HepG2 (cell line): ENCODE measurements around the gene TBC1D5. TPM values are rescaled to one million over a fixed set of nuclear protein-coding genes. Genes with fewer than 3 reads are reported as not detected.

Experiments used
- ATAC-seq: fragments of 200-7000 bp; cut with Tn5 transposase; 3 replicates; pipeline ENCODE4 v1.9.1; 2020; ENCODE audit warnings: mild to moderate bottlenecking, moderate library complexity
- BruUV-seq: library from RNA; stranded (reverse); fragments of 400-500 nt; replicated peaks from 2 replicates; lab custom pipeline; 2021; lab: Mats Ljungman, UMichigan
- CTCF ChIA-PET: fragments of 300-600 bp; formaldehyde crosslinking; extraction: SDS; loops from one replicate; lab custom pipeline; 2021; ENCODE audit warnings: low total read pairs, inconsistent platforms, low intra/inter-chr PET ratio; lab: Yijun Ruan, JAX
- POLR2A ChIA-PET: fragments of 350-600 bp; sonication (Branson Sonifier 250); formaldehyde crosslinking; loops from one replicate; lab custom pipeline; 2020; ENCODE audit warnings: antibody characterized with exemption, inconsistent platforms; lab: Yijun Ruan, JAX
- DNase-seq: peaks from one replicate; pipeline ENCODE4 v3.0.0-alpha.2; 2015; ENCODE audit warnings: low spot score
- FAIRE-seq: peaks from 3 replicates; lab custom pipeline; 2011; peaks lifted over from hg19 to GRCh38; lab: Jason Lieb, UNC
- H2AFZ ChIP-seq: one replicate; pipeline ENCODE4 v1.6.1; 2011; ENCODE audit warnings: low read length, inconsistent platforms
- H3K27ac ChIP-seq: fragments of 300-600 bp; 3 replicates; pipeline ENCODE4 v1.8.0; 2011; ENCODE audit warnings: mixed run types, mild to moderate bottlenecking, mixed read lengths, low read length, inconsistent platforms; ENCODE audit not compliant: insufficient read depth; ENCODE audit errors: extremely low read length
- H3K27me3 ChIP-seq, 2 experiments: fragments of 200-600 bp in 1 of 2; 2 replicates in 1 of 2; 3 replicates in 1 of 2; pipeline versions ENCODE4 v1.6.0 to v1.8.0; 2011; ENCODE audit warnings: low read length in 2 of 2, mild to moderate bottlenecking in 2 of 2, moderate library complexity in 2 of 2, inconsistent platforms in 1 of 2; ENCODE audit not compliant: insufficient read depth in 2 of 2, control insufficient read depth in 1 of 2
- H3K36me3 ChIP-seq, 2 experiments: fragments of 200-600 bp in 1 of 2; replicated peaks in 1 of 2; 2 replicates in 1 of 2; 3 replicates in 1 of 2; pipeline versions ENCODE4 v1.5.1 to v1.8.0; 2011; ENCODE audit warnings: low read length in 2 of 2, inconsistent platforms in 1 of 2; ENCODE audit not compliant: insufficient read depth in 2 of 2, control insufficient read depth in 1 of 2
- H3K4me1 ChIP-seq: 2 replicates; pipeline ENCODE4 v1.5.1; 2012; ENCODE audit warnings: low read length, inconsistent platforms; ENCODE audit not compliant: insufficient read depth
- H3K4me2 ChIP-seq: 2 replicates; pipeline ENCODE4 v1.6.0; 2011; ENCODE audit warnings: low read depth, low read length, inconsistent platforms
- H3K4me3 ChIP-seq, 3 experiments: fragments of 200-600 bp in 1 of 3; sonication (generic), shearing (Covaris generic) in 1 of 3; replicated peaks in 1 of 3; 2 replicates each; pipeline ENCODE4 v1.5.1; 2011 to 2016; ENCODE audit warnings: low read length in 3 of 3, inconsistent platforms in 2 of 3, low read depth in 2 of 3, mild to moderate bottlenecking in 2 of 3, control low read depth in 1 of 3, mixed read lengths in 1 of 3; ENCODE audit not compliant: insufficient read depth in 1 of 3
- H3K79me2 ChIP-seq: one replicate; pipeline ENCODE4 v1.6.1; 2011; ENCODE audit warnings: low read length, inconsistent platforms; ENCODE audit not compliant: insufficient read depth
- H3K9ac ChIP-seq: 2 replicates; pipeline ENCODE4 v1.6.0; 2011; ENCODE audit warnings: mild to moderate bottlenecking, low read depth, low read length, inconsistent platforms; ENCODE audit not compliant: insufficient read depth
- H3K9me3 ChIP-seq: 2 replicates; pipeline ENCODE4 v1.5.1; 2012; ENCODE audit warnings: mild to moderate bottlenecking, low read length
- H4K20me1 ChIP-seq: 2 replicates; pipeline ENCODE4 v1.6.0; 2011; ENCODE audit warnings: inconsistent platforms, mild to moderate bottlenecking, low read length, moderate library complexity; ENCODE audit not compliant: insufficient read depth
- ARNT2 ChIP-seq: sonication (generic); formaldehyde crosslinking; IDR thresholded peaks from 2 replicates; pipeline ENCODE4 v1.8.0; 2022; ENCODE audit warnings: mild to moderate bottlenecking, low read depth, missing genetic modification reagents, moderate library complexity
- FOXO1 ChIP-seq: sonication (generic); formaldehyde crosslinking; IDR thresholded peaks from 2 replicates; pipeline ENCODE4 v1.4.0; 2020; ENCODE audit warnings: missing genetic modification reagents
- GATAD1 ChIP-seq: IDR thresholded peaks from 2 replicates; pipeline ENCODE4 v1.6.1; 2016; ENCODE audit warnings: missing genetic modification reagents, missing compliant biosample characterization
- NCOA2 ChIP-seq: sonication (generic); formaldehyde crosslinking; IDR thresholded peaks from 2 replicates; pipeline ENCODE4 v1.8.0; 2022; ENCODE audit warnings: inconsistent platforms
- NFKBIZ ChIP-seq: IDR thresholded peaks from 2 replicates; pipeline ENCODE4 v1.6.1; 2018; ENCODE audit warnings: missing genetic modification reagents, missing compliant biosample characterization
- POLR2A ChIP-seq, 2 experiments: IDR thresholded peaks; 2 replicates each; pipeline ENCODE4 v1.6.1; 2011; ENCODE audit warnings: low read depth in 2 of 2, low read length in 2 of 2, mild to moderate bottlenecking in 1 of 2, moderate library complexity in 1 of 2; ENCODE audit not compliant: insufficient read depth in 1 of 2
- SATB2 ChIP-seq: sonication (generic); formaldehyde crosslinking; IDR thresholded peaks from 2 replicates; pipeline ENCODE4 v1.5.0; 2020; ENCODE audit warnings: missing genetic modification reagents
- ZFAT ChIP-seq: sonication (generic); formaldehyde crosslinking; conservative IDR thresholded peaks from 2 replicates; pipeline ENCODE4 v1.8.1; 2023; ENCODE audit warnings: missing genetic modification reagents, inconsistent platforms
- ZFY ChIP-seq: sonication (generic); formaldehyde crosslinking; IDR thresholded peaks from 2 replicates; pipeline ENCODE4 v1.4.0; 2020; ENCODE audit warnings: missing genetic modification reagents
- ZNF362 ChIP-seq: sonication (generic); formaldehyde crosslinking; IDR thresholded peaks from 2 replicates; pipeline ENCODE4 v1.4.0; 2020; ENCODE audit warnings: missing genetic modification reagents, mild to moderate bottlenecking, borderline replicate concordance
- ZNF530 ChIP-seq: sonication (generic); formaldehyde crosslinking; IDR thresholded peaks from 2 replicates; pipeline ENCODE4 v1.5.0; 2020; ENCODE audit warnings: low read depth, mild to moderate bottlenecking, missing genetic modification reagents
- ZNF546 ChIP-seq: sonication (generic); formaldehyde crosslinking; conservative IDR thresholded peaks from 2 replicates; pipeline ENCODE4 v1.8.1; 2023; ENCODE audit warnings: mild to moderate bottlenecking, missing genetic modification reagents
- ZNF781 ChIP-seq: sonication (generic); formaldehyde crosslinking; IDR thresholded peaks from 2 replicates; pipeline ENCODE4 v1.5.1; 2020; ENCODE audit warnings: borderline replicate concordance, mild to moderate bottlenecking, missing genetic modification reagents; ENCODE audit errors: not compliant biosample characterization
- ZNF788 ChIP-seq: sonication (generic); formaldehyde crosslinking; IDR thresholded peaks from 2 replicates; pipeline ENCODE4 v1.5.0; 2020; ENCODE audit warnings: mild to moderate bottlenecking, missing genetic modification reagents, borderline replicate concordance
- ZUFSP ChIP-seq: sonication (generic); formaldehyde crosslinking; IDR thresholded peaks from 2 replicates; pipeline ENCODE4 v1.9.0; 2021; ENCODE audit warnings: missing genetic modification reagents, mild to moderate bottlenecking, borderline replicate concordance
- WGBS: methylation state at CpG from one replicate; pipeline ENCODE4 v1.1.6; 2017; ENCODE audit warnings: low lambda C conversion rate; 5-methylcytosine and 5-hydroxymethylcytosine counted together
- in situ Hi-C: cut with HindIII; loops from 2 replicates; pipeline ENCODE4 v1.10.0; 2017; ENCODE audit warnings: low pct_unique_long_range_greater_than_20kb; ENCODE audit not compliant: extremely low pct_ligation_motif_present
- intact Hi-C: fragments of 100-400 bp; cut with micrococcal nuclease; formaldehyde crosslinking; loops from one replicate; pipeline ENCODE4 v1.10.0; 2022; ENCODE audit not compliant: unreplicated experiment
- polyA plus RNA-seq, 8 experiments: library from polyadenylated mRNA; depleted of rRNA in 3 of 8; stranded (reverse) in 7 of 8; unstranded in 1 of 8; fragments of >200 nt; fragmentation: Illumina TruSeq in 4 of 8; extraction: Trizol in 4 of 8; gene quantifications; 2 replicates each; pipeline versions ENCODE4 v1.2.1 to v1.2.3, GENCODE V29; 2011 to 2016; ENCODE audit warnings: low read depth in 4 of 8, missing spikeins in 1 of 8, mixed read lengths in 1 of 8; ENCODE audit not compliant: insufficient read depth in 1 of 8
- total RNA-seq, 5 experiments: library from RNA; depleted of rRNA; stranded (reverse); fragments of >200 nt; fragmentation: Illumina TruSeq; extraction: Trizol; gene quantifications; 2 replicates each; pipeline ENCODE4 v1.2.3, GENCODE V29; 2016; ENCODE audit warnings: low read depth in 1 of 5

Gene TBC1D5
- total and polyA plus RNA-seq, 2 of the 13 experiments (the other 11 are each of a cell fraction or from before 2014, with no cell fraction given): 19.2 to 33.3 TPM

DNA sequence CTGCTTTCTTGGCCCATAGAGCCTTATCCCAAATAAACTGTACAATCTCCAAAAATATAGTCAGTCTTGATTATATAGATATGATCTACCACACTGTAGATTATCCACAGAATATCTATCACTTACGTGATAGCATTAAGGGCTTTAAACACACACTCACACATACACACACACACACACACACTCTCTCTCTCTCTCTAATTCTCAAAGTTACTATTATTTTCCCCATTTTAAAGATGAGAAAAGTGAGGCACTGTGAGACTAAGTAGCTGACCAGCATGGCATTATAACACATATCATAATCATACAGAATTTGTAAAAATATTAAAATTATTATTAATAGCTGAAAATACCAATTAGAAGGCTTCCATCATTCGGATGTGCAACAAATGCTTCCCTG lies 4.2 kb downstream of the TBC1D5 start:
- BruUV-seq: no TSS peak

More for the DNA sequence above, 4.2 kb downstream of the TBC1D5 start:
- in situ Hi-C loops (no loop called here), intact Hi-C loops (no loop called here)
- Histone ChIP-seq H3K9ac (no peak overlapping the region), H3K4me1 (peaks cover 27% of the 10 kb centered on the region), H3K4me3 (no peak overlapping the region), H2AFZ (no peak overlapping the region), H3K9me3 (no peaks in the 10 kb centered on the region), H3K4me2 (no peak overlapping the region), H3K36me3 (no peaks in the 10 kb centered on the region), H3K27me3 (no peaks in the 10 kb centered on the region; a peak in 1 of 5 replicates), H3K79me2 (peaks cover 49% of the 10 kb centered on the region), H4K20me1 (no peaks in the 10 kb centered on the region), H3K27ac (no peak overlapping the region)
- TF ChIP-seq SATB2 (no peak), ZUFSP (CRISPR knock-in tag) (no peak), ZFY (CRISPR knock-in tag) (no peak), NCOA2 (no peak), POLR2A (IDR thresholded peaks at IDR 0.05; ENCODE audit: insufficient read depth in 1 of 2, low read depth in 2 of 2, low read length in 2 of 2) (no peak), ARNT2 (CRISPR knock-in tag) (no peak), ZNF362 (no peak), ZFAT (CRISPR knock-in tag) (no peak), ZNF530 (no peak), FOXO1 (no peak), ZNF788 (no peak), ZNF781 (CRISPR knock-in tag) (no peak), NFKBIZ (no peak), ZNF546 (no peak), GATAD1 (CRISPR knock-in tag) (no peak)
- FAIRE-seq (no peak), DNase-seq (no peak), ATAC-seq (no peak)
- CTCF ChIA-PET: no interaction called here
- WGBS: 98% methylated on average over 2 of the region's 2 CpGs
- POLR2A ChIA-PET: no interaction called here
